Kidney epithelial cell (primary cell): ENCODE data around the gene CORO6. TPM values are rescaled to one million over a fixed set of nuclear protein-coding genes. Genes with fewer than 3 reads are reported as not detected.

Experiments
- DNase-seq: peaks from one replicate; pipeline ENCODE4 v3.0.0-alpha.2; 2010; ENCODE audit warnings: low read depth
- H3K27me3 ChIP-seq: 2 replicates; pipeline ENCODE4 v1.6.0; 2011; ENCODE audit warnings: low read length; ENCODE audit not compliant: control insufficient read depth, insufficient read depth
- H3K36me3 ChIP-seq: 2 replicates; pipeline ENCODE4 v1.5.1; 2011; ENCODE audit warnings: low read length; ENCODE audit not compliant: control insufficient read depth, insufficient read depth
- H3K4me3 ChIP-seq: 2 replicates; pipeline ENCODE4 v1.5.1; 2011; ENCODE audit warnings: low read depth, mild to moderate bottlenecking, control low read depth, low read length
- CTCF ChIP-seq: IDR thresholded peaks from 2 replicates; pipeline ENCODE4 v1.5.1; 2011; ENCODE audit warnings: mild to moderate bottlenecking, moderate library complexity, low read length, control low read depth, inconsistent platforms; ENCODE audit not compliant: insufficient read depth, poor library complexity, severe bottlenecking
- total RNA-seq: library from RNA; depleted of rRNA; stranded (reverse); fragments of >200 nt; gene quantifications from 2 replicates; pipeline ENCODE4 v1.2.3, GENCODE V29; 2015

The CORO6 gene
- total RNA-seq, 1 donor from 2014 or later: 2.2 TPM

DNA sequence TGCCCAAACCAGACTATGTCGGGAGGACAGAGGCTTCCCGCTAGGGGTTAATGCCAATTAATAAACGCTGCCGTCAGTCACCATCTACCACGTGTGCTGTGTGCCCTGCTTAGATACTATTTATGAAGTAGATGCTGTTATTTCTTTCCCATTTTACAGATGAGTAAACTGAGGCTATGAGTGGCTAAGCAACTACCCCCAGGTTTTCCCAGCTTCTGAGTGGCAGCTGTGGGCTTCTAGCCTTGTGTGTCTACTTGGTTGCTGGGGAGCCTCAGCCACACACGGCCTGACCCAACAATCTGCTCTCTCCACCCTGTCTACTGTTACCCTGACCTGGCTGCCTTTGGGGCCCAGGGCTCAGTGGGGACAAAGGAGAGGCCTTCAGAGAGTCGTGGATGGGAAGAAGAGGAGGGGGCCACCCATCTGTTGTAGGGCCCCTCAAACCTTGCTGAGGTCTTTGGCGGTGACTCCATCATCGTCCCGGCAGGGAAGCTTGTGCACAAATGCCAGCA, 40.4 kb downstream of the CORO6 start:
- no peak for TF ChIP-seq CTCF
- Histone ChIP-seq H3K27me3 (no peaks in the 10 kb centered on the region), H3K36me3 (no peaks in the 10 kb centered on the region), H3K4me3 (no peak overlapping the region)
- no peak for DNase-seq

GRCh38 chr17:29581583-29582253, 41.0 kb downstream of the CORO6 start:
- H3K4me3 ChIP-seq: no peak overlapping the region
- no peaks in the 10 kb centered on the region for H3K27me3 ChIP-seq
- H3K36me3 ChIP-seq: peaks cover 2% of the 10 kb centered on the region
- DNase-seq: no peak
- no peak for TF ChIP-seq CTCF

- Histone ChIP-seq H3K36me3 (peaks cover 2% of the 10 kb centered on the region), H3K27me3 (no peaks in the 10 kb centered on the region), H3K4me3 (no peak overlapping the region)
- peak; percentile 89 for TF ChIP-seq CTCF
- no peak for DNase-seq
Observed at GRCh38 chr17:29579866-29580771, 42.6 kb downstream of the CORO6 start.

GRCh38 chr17:29578626-29579485, 43.9 kb downstream of the CORO6 start:
- TF ChIP-seq CTCF: no peak
- Histone ChIP-seq H3K4me3 (no peak overlapping the region), H3K36me3 (peaks cover 6% of the 10 kb centered on the region), H3K27me3 (no peaks in the 10 kb centered on the region)
- no peak for DNase-seq

- no peak for TF ChIP-seq CTCF
- Histone ChIP-seq H3K36me3 (peaks cover 9% of the 10 kb centered on the region), H3K4me3 (no peak overlapping the region), H3K27me3 (no peaks in the 10 kb centered on the region)
- DNase-seq: no peak
Observed at GRCh38 chr17:29577385-29578211, 45.1 kb downstream of the CORO6 start.
